ENCODE results near the gene CLCA1. TPM values are rescaled to one million over a fixed set of nuclear protein-coding genes. Genes with fewer than 3 reads are reported as not detected.

The CLCA1 gene
- total RNA-seq, 1 experiment from 2014 or later: not detected

- Histone ChIP-seq H3K4me2 (ENCODE audit: insufficient read depth, insufficient read length, low read length) (no peak overlapping the region), H3K79me2 (ENCODE audit: insufficient read depth, low read length) (no peaks in the 10 kb centered on the region), H2BK20ac (ENCODE audit: low read depth, low read length, poor library complexity, severe bottlenecking) (no peak overlapping the region), H2AFZ (ENCODE audit: low read length) (no peak overlapping the region), H4K20me1 (ENCODE audit: control insufficient read depth, insufficient read depth, insufficient read length) (peaks cover 2% of the 10 kb centered on the region), H4K8ac (replicated peaks; ENCODE audit: insufficient read length, low read depth, low read length) (no peak overlapping the region), H3K18ac (ENCODE audit: insufficient read length, low read depth, low read length) (no peak overlapping the region), H3K14ac (ENCODE audit: insufficient read depth, low read length) (no peak overlapping the region), H3K23me2 (ENCODE audit: insufficient read length, low read depth, low read length, poor library complexity, severe bottlenecking) (peaks cover 9% of the 10 kb centered on the region), H3K4me1 (ENCODE audit: insufficient read depth, low read length) (peaks cover 2% of the 10 kb centered on the region; the same call in 1 of the 2 replicates), H3K27ac (ENCODE audit: insufficient read length, low read depth, low read length) (no peak overlapping the region), H2BK12ac (ENCODE audit: insufficient read length, low read depth, low read length) (no peak overlapping the region), H2AK5ac (ENCODE audit: insufficient read length, low read length) (no peak overlapping the region), H3K23ac (ENCODE audit: insufficient read length, low read depth, low read length) (no peak overlapping the region), H2BK15ac (ENCODE audit: low read depth, low read length) (no peak overlapping the region), H4K91ac (ENCODE audit: insufficient read length, low read depth, low read length) (no peak overlapping the region), H2BK5ac (ENCODE audit: insufficient read length, low read length) (no peak overlapping the region), H3K27me3 (ENCODE audit: insufficient read depth, low read length) (no peaks in the 10 kb centered on the region), H3K9ac (ENCODE audit: extremely low read depth, insufficient read length, low read length) (no peak overlapping the region), H4K5ac (ENCODE audit: insufficient read length, low read depth, low read length) (no peak overlapping the region), H3K4ac (ENCODE audit: low read depth, low read length) (no peak overlapping the region), H3K56ac (ENCODE audit: insufficient read length, low read depth, low read length) (no peak overlapping the region), H2BK120ac (ENCODE audit: low read depth, low read length, poor library complexity, severe bottlenecking) (no peak overlapping the region), H3K79me1 (ENCODE audit: insufficient read depth, low read depth, low read length, poor library complexity, severe bottlenecking) (no peaks in the 10 kb centered on the region), H3K9me3 (ENCODE audit: control insufficient read depth, low read depth, low read length) (no peaks in the 10 kb centered on the region), H3T11ph (ENCODE audit: low read length) (no peak overlapping the region)
- no peak for DNase-seq
- Mint-ChIP-seq H3K4me1 (peaks cover 27 to 42% of the 10 kb centered on the region in 2 experiments), H3K4me3 (no peak overlapping the region), H3K27me3 (ENCODE audit: low read depth) (no peaks in the 10 kb centered on the region), H3K9me3 (peaks cover 0 to 2% of the 10 kb centered on the region in 2 experiments; a peak in 2 of 5 replicates), H3K27ac (no peak overlapping the region), H3K36me3 (ENCODE audit: insufficient read depth in 1 of 3, low read depth in 3 of 3) (peaks cover 0 to 1% (median 0%) of the 10 kb centered on the region in 3 experiments; a peak in 1 of 7 replicates)
- TF ChIP-seq CTCF (conservative IDR thresholded peaks at IDR 0.05): no peak
- no CpG with 5 or more reads among the region's 9 CpGs for WGBS (ENCODE audit: extremely low coverage, insufficient read length, low lambda C conversion rate)
Measured at GRCh38 chr1:86504895-86505563, 36.3 kb downstream of the CLCA1 start.

Measured in H9 (cell line).